Measurements from ENCODE around the gene RPL37. TPM values are rescaled to one million over a fixed set of nuclear protein-coding genes. Genes with fewer than 3 reads are reported as not detected.
"Not testable (repeated sequence)": the region's sequence is repeated elsewhere in the genome, so short reads cannot be mapped to it uniquely, and the experiment has no call there.

Gene RPL37
- total RNA-seq, 1 donor from 2014 or later: 693 TPM

DNA sequence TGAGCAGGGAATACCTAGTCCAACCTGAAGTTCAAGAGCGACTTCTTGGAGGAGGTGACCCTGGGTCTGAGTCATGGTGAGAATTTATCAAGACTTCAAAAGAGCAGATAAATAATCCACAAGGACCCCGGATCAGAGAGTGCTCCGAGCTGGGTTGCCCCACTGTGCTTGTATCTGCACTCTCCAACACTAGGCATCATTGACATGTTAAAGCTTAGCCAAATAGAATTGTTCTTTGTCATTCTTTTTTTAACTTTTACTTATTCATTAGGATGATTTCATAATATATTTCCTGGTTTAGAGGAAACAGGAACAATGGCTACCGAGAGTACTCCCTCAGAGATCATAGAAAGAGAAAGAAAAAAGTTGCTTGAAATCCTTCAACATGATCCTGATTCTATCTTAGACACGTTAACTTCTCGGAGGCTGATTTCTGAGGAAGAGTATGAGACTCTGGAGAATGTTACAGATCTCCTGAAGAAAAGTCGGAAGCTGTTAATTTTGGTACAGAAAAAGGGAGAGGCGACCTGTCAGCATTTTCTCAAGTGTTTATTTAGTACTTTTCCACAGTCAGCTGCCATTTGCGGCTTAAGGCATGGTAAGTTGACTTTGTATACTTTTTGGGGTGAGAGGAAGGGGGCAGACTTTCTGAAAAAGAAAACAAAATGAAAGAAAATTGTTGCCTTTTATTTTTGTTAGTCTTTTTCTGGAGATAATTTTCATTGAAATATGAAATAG, 6.2 kb upstream of the RPL37 start, which contains the start of gene CARD6:
Gene CARD6, plus strand, starts transcription at position 300 of the 738 bp plus-strand sequence. Its CDS starts 16 bp downstream, at position 316.
- intact Hi-C loops (cut with DNase I): no loop called here
- DNase-seq (ENCODE audit: missing footprints): no peak
- ATAC-seq: peak; percentile 54

DNA sequence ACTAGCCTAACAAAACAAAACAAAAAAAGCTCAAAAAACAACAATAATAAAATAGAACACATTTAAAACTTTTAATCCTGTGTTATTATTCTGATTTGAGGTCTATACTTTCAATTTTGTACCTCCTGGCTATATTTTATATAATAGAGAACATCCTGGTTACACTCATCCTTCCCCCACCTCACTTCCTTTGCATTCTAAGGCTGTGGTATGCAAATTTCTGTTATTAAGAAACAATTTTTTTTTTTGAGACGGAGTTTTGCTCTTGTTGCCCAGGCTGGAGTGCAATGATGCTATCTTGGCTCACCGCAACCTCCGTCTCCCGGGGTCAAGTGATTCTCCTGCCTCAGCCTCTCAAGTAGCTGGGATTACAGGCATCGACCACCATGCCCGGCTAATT, 3.1 kb upstream of the RPL37 start:
- DNase-seq (ENCODE audit: missing footprints) (no peak), ATAC-seq (no peak)
- intact Hi-C loops (cut with DNase I): no loop called here

DNA sequence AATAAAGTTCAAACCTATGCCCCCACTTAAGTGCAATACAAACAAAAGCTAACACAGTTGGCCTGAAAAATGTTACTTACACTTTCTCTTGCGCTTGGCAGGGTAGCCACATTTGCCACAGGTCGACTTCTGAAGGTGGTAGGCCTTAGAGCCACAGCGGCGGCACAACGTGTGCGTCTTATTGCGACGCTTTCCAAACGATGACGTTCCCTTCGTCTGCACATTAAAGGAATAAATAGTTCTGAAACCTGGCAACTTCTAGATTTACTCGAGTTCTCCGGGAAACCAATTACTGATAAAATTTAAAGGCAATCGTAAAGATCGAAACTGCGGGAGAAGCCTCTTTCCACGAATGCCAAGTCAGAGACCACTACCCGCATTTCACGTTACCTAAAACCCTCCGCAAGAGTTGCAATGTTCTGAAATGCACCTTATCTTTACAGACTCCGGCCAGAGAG, 602 bp downstream of the RPL37 start:
- intact Hi-C loops (cut with DNase I): loop anchor here (2.0 kb wide), 1 partner anchor 80 kb away; the partner anchor contains the start of gene TTC33
- ATAC-seq (no peak), DNase-seq (ENCODE audit: missing footprints) (no peak)

DNA sequence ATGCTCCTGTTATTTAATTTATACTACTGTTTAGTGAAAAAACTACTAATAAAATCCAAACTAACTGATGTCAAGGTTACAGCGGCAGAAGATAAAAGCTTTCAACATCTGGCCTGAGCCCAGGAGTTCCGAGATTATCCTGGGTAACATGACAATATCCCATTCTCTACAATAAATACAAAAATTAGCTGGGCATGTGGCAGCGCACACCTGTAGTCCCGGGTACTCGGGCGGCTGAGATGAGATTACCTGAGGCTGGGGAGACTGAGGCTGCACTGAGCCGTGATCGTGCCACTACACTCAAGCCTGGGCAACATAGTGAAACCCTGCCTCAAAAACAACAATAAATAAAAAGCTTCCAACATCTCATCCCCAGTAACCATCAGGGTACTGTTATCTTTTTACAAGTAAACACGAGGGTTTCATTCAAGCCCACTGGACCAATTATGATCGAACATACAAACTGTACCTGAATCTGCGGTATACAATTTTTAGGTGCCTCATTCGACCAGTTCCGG, 1.3 kb downstream of the RPL37 start:
- ATAC-seq (no peak), DNase-seq (ENCODE audit: missing footprints) (no peak)
- intact Hi-C loops (cut with DNase I): loop anchor here (2.0 kb wide), 1 partner anchor 79 kb away; the partner anchor contains the start of gene TTC33

DNA sequence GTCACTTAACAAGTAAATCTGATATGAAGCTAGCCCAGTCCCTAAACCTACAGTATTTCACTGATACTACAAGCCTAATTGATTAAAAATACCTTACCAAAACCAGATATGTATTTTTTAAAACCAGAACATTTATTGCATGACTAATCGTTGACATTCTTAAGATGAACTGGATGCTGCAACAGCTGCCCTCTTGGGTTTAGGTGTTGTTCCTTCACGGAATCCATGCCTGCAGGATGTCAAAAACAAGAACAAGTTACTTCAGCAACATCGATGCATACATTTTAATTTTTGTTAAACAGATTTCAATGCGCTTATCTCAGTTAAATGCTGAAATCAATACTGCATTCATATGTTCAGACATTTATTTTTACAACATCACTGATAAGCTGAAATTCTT, 2.7 kb downstream of the RPL37 start:
- ATAC-seq (no peak), DNase-seq (ENCODE audit: missing footprints) (no peak)
- intact Hi-C loops (cut with DNase I): no loop called here

DNA sequence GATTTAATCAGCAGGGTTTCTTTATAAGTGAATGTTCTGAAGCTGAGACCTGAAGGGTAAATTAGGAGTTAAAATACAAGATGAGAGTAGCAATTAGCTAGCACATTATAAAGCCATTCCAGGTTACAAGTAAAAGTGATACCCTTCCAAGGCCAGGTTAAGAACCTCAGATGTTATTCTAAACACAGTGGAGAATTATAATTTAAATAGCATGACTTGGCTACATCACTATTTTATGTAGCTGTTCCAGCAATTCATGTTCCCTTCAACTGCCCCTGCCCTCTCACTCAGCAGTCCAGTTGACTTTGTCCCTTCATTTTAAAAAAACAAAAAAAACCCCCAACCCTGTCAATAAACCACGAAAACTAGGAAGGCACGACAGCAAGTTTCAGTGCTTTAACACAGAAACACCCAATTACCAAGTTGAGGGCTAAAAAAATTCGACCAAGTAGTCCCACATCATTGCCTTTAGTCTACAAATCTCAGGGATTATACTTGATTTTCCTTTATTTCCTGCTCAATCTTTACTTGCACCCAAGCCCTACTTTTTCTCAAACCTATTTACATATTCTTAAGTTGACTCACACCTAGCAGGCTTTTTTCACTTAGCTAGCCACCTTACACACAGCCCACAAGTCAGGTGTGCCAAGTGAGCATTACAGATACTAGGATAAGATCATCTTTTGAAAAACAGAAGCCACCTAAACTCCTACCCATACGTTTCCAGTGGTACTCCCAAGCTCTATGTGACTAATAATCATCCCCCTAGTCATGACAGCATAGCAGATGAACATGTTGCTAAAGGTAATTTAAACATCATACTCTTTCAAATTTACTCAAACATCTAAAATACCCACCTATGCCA, 3.4 kb downstream of the RPL37 start:
- DNase-seq (ENCODE audit: missing footprints): no peak
- ATAC-seq: no peak
- intact Hi-C loops (cut with DNase I): no loop called here

DNA sequence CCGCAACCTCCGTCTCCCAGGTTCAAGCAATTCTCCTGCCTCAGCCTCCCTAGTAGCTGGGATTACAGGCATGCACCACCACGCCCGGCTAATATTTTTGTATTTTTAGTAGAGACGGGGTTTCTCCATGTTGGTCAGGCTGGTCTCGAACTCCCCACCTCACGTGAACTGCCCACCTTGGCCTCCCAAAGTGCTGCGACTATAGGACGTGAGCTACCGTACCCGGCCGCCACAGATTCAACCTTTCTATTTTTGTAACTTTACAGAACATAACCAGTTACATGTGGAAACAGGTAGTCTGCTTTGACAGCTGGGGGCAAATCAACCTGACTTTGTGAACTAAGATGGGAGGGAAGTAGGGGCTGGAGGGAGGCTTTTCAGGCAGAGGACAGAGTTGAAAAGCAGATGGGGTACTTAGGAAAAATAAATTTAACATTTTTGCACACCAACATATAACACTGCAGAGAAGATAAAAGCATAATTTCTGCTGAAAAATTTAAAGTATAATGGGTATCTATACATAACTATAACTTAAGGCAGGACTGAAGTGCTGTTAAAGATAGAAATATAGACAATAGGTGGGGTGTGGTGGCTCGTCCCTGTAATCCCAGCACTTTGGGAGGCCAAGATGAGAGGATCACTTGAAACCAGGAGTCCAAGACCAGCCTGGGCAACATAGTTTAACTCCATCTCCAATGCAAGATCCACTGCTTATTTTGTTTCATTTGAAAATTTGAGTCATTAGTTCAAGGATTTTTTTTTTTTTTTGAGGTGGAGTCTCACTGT, 5.1 kb downstream of the RPL37 start:
- ATAC-seq (no peak), DNase-seq (ENCODE audit: missing footprints) (no peak)
- intact Hi-C loops (cut with DNase I): no loop called here

DNA sequence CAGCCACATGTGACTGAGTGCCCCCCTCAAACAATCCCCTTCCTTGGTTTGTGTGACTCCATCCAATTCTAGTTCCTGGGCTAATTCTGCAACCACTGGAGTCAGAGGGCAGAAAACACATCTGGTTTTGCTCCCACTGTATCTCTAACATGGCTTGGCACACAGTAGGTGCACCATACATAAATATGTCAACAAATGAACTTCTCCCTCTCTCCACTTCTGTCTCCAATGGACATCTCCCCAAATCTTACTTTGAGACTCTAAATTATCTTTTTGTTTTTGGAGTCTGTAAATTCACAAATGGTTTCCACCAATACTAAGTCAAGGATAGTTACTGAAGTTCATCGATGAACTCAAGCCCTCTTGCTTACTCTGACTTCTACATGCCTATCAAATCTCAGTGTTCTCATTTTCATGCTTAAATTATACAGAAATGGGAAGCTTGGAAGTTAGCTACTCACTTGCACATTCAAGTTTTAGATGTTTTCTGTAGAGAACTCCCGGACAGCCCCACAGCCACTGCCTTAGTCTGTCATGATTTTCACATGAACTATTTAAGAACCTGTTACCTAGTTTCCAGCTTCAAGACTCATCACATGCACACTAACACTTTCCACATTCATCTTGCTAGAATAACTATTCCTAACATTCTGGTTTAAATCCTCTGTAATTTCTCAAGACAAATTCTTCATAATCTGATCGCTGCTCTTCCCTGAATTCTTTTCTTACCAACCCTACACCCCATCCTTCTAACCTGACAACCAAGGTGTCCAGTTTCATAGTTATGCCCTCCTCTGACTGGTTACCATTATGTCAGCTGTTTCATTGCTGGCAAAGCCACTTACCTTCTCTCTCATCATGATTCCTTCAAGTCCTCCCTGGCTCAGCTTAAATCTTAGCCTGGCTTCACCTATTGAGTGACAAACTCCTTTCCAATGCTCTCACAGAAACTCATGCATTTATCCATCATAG, 6.0 kb downstream of the RPL37 start:
- no peak for ATAC-seq
- intact Hi-C loops (cut with DNase I): no loop called here
- no peak for DNase-seq (ENCODE audit: missing footprints)

DNA sequence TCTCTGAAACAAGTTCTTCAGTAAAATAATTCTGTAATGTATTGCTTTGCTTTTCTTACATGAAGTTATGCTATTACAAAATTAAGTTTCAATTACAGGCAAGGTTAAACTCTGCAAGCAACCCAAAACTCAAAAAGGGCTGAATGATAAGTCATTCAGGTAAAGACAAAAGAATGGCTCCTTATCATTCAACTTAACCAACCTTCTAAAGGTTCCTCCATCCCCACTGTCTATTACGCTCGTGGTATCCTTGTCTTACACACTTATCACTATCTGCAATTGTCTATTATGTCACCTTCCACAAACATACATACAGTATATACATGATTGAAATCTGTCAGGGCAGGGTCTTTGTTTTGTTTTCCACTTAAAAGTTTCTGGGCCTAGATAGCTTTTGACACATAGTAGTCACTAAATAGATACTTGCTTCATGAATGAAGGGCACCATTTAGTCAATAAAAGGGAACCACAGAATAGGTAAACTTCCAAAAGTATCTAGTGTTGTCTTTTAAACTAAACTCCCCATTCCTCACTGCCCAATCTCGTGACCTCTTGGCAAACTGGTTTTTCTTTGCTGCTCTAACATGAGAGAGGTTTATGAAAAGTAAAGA, 6.9 kb downstream of the RPL37 start:
- intact Hi-C loops (cut with DNase I): no loop called here
- DNase-seq (ENCODE audit: missing footprints) (no peak), ATAC-seq (no peak)

DNA sequence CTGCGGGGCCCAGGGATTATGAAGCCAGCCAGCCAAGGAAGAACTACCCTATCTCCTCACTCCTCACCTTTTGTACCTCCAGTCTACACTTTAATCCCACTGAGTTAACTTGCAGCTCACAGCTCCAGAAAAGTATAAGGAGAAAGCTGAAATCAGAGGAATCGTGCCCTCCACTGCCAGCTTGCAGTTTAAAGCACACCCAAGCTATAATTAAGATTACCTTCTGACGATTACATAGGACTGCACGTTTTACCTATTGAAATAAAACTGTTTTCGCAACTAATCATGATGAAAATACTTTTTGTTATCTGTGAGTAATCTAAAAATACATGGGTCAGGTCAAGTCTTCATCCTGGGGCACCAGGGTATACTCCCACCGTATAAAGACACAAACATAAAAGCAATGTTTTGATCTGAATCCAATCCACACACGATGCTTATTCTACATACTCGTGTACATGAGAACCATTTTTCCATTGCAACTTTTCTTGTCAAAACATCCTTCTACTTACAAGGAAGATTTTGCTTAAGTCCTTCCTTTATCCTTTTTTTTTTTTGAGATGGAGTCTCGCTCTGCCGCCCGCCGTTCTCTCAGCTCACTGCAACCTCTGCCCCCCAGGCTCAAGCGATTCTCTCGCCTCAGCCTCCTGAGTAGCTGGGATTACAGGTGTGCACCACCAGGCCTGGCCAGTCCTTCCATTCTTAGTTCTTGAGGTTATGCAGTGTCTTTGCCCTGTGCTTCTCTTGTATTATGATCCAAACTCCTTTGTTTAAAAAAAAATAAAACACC, 7.6 kb downstream of the RPL37 start:
- DNase-seq (ENCODE audit: missing footprints) (no peak), ATAC-seq (no peak)
- intact Hi-C loops (cut with DNase I): no loop called here

DNA sequence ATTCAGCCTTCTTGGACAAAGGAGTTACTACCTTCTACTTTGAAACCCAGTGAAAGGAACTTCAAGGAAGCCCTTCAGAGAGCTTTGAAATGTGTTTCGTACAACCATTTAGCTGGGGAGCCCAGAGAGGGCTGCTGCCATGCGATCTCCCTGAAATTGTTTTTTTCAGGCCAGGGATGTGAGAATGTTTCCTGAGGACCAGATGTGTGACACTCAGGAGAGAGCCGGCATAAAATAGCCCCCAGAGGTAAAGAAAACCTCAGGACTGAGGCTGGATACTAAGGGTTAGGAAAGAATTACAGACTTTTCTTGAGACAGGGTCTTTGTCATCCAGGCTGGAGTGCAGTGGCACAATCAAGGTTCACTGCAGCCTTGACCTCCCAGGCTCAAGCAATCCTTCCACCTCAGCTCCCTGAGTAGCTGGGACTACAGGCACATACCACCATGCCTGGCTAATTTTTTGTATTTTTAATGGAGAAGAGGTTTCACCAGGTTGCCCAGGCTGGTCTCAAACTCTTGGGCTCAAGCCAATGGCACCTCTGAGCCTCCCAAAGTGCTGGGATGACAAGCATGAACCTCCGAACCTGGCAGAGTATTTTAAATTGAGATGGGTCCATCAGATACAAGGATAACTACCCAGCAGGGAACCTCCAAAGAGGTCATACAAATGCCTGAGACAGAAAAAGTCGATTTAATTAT, 8.4 kb downstream of the RPL37 start:
- intact Hi-C loops (cut with DNase I): no loop called here
- DNase-seq (ENCODE audit: missing footprints) (no peak), ATAC-seq (no peak)

DNA sequence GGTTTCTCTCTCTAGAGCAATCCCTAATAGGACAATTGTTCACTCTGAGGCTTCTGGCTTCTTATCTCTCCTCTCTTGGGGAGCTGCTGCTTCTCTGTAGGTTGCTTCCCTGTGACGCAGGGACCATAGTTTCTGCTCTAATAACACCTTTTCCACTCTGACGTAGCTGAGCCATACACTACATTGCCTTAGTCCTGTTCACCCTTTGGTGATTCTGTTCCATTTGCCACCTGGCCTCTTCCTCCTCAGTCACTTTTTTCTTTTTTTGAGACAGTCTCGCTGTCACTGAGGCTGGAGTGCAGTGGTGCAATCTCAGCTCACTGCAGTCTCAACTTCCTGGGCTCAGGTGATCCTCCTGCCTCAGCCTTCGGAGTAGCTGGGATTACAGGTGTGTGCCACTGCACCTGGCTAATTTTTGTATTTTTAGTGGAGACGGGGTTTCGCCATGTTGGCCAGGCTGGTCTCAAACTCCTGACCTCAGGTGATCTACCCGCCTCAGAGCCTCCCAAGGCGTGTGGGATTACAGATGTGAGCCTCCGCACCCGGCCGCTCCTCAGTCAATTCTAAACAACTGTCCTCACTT, 9.5 kb downstream of the RPL37 start:
- ATAC-seq; DNase-seq (ENCODE audit: missing footprints); intact Hi-C loops (cut with DNase I): not testable (repeated sequence)

DNA sequence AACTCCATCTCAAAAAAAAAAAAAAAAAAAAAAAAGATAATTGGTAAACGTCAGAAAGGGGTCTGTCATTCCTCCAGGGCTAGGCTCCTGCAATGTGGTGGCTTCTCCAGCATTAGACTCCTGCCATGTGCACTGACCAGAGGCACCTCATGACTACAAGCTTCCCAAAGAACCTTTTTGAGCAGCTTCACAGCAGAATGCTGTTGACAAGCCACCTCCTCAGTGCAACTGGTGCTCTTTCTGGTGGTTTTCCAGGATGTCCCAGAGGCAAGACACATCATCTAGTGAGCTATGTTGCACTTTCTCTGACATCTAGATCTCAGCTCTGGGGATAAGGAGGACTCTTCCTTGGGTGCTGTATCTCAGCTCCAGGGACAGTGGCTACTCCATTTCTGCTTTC, 11.6 kb downstream of the RPL37 start:
- no peak for DNase-seq (ENCODE audit: missing footprints)
- no peak for ATAC-seq
- intact Hi-C loops (cut with DNase I): no loop called here

DNA sequence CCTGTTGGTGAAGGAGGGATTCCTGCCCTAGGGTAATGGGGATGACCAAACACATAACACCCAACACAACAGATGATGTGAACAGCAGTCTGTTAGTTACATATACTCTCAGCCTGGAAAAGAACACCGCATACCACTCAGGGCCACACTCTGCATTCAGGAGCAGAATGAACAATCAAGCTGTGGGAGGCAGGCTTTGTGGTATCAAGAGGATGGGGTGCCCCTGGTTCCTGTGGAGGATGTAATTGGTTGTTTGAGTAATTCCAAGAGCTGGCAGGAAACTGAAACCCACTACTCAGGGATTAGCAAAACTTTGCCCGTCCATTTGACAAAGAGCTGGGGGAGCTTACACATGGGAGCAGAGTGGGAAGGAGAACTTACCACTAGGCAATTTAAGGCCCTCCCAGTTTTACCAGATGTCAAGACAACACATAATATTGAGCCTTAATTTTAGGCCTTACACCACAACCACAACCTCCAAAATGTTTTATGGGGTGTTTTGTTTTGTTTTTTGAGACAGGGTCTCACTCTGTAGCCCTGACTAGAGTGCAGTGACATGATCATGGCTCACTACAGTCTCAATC, 21.2 kb downstream of the RPL37 start:
- intact Hi-C loops (cut with DNase I): no loop called here
- ATAC-seq (no peak), DNase-seq (ENCODE audit: missing footprints) (no peak)

DNA sequence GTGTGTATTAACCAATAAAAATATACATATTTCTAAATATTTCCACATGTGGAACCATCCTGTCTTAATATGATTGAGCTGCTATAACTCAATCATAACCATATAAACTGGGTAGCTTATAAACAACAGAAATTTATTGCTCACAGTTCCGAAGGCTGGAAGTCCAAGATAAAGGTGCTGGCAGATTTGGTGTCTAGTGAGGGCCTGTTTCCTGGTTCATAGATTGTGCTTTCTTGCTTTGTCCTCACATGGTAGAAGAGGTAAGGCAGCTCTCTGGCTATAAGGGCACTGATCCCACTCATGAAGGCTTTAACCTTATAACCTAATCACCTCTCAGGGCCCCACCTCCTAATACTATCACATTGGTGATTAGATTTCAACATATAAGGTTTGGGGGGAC, 22.9 kb downstream of the RPL37 start:
- no peak for ATAC-seq
- intact Hi-C loops (cut with DNase I): no loop called here
- no peak for DNase-seq (ENCODE audit: missing footprints)
